Stimulated activated memory B cell treated with anti-CD40 and anti-IgM and Interleukin-4, amounts not matched to agents 10 μg/mL and 1 μg/mL and 100 μg/mL, for 72 hours (primary cell): ENCODE results near the gene SRMS.
"Not testable (repeated sequence)": the region's sequence is repeated elsewhere in the genome, so short reads cannot be mapped to it uniquely, and the experiment has no call there.

ENCODE experiments used
- ATAC-seq: fragments of 150-1000 bp; cut with Tn5 transposase; 2 replicates; pipeline ENCODE4 v1.10.0; 2021
- H3K27ac Mint-ChIP-seq: one replicate; pipeline ENCODE4 v1.8.0; 2022; ENCODE audit warnings: mild to moderate bottlenecking, mixed read lengths
- H3K27me3 Mint-ChIP-seq: one replicate; pipeline ENCODE4 v1.8.0; 2022; ENCODE audit warnings: mixed read lengths
- H3K36me3 Mint-ChIP-seq: one replicate; pipeline ENCODE4 v1.8.0; 2022; ENCODE audit warnings: mixed read lengths
- H3K4me1 Mint-ChIP-seq: one replicate; pipeline ENCODE4 v1.8.0; 2022; ENCODE audit warnings: mixed read lengths
- H3K4me3 Mint-ChIP-seq: one replicate; pipeline ENCODE4 v1.8.0; 2022; ENCODE audit warnings: mild to moderate bottlenecking, moderate library complexity, mixed read lengths
- H3K9me3 Mint-ChIP-seq: one replicate; pipeline ENCODE4 v1.8.0; 2022; ENCODE audit warnings: mixed read lengths

SRMS gene

DNA sequence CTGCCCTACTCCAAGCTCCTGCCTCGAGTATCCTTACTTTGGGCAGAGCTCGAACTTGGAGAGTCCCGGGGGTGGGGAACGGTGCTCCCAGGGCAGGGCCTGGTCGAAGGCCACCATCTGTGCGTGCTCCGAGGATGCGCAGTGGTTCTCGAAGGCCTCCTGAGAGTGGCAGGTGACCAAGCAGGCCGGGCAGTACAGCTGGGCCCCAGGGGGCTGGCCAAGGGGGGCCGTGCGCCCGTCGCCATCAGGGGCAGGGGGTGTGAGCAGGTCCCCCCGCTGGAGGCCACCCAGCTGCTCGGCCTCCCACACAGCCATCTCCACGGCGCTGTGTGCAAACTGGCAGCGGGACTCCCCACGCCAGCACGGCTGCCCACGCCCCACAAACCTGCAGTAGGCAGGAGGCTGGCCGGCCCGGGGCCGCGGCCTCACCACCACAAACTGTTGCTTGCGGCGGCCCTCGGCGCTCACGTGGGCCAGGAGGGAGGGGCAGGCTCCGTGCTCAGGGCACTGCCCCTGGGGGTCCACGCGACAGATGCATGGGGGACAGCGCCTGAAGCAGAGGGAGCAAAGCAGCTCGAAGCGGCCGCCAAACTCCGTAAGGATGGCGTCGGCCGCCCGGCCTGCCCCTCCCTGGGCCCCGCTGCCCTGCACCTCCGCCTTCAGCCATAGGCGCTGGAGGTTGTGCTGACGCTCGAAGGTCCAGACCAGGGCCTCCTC is 24.7 kb upstream of the SRMS start:
- H3K36me3 Mint-ChIP-seq = no peaks in the 10 kb centered on the region
- peaks cover 29% of the 10 kb centered on the region for H3K4me1 Mint-ChIP-seq
- H3K4me3 Mint-ChIP-seq = no peak overlapping the region
- peaks cover 9% of the 10 kb centered on the region for H3K27me3 Mint-ChIP-seq
- no peak for ATAC-seq
- H3K27ac Mint-ChIP-seq = no peak overlapping the region
- no peaks in the 10 kb centered on the region for H3K9me3 Mint-ChIP-seq

DNA sequence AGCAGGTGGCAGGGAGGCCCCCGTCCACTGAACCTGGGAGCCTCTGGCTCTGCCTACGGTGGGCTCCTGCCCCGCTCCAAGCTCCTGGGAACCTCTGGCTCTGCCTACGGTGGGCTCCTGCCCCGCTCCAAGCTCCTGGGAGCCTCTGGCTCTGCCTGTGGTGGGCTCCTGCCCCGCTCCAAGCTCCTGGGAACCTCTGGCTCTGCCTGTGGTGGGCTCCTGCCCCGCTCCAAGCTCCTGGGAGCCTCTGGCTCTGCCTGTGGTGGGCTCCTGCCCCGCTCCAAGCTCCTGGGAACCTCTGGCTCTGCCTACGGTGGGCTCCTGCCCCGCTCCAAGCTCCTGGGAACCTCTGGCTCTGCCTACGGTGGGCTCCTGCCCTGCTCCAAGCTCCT is 23.5 kb upstream of the SRMS start:
- H3K27me3 Mint-ChIP-seq = not testable (repeated sequence)

DNA sequence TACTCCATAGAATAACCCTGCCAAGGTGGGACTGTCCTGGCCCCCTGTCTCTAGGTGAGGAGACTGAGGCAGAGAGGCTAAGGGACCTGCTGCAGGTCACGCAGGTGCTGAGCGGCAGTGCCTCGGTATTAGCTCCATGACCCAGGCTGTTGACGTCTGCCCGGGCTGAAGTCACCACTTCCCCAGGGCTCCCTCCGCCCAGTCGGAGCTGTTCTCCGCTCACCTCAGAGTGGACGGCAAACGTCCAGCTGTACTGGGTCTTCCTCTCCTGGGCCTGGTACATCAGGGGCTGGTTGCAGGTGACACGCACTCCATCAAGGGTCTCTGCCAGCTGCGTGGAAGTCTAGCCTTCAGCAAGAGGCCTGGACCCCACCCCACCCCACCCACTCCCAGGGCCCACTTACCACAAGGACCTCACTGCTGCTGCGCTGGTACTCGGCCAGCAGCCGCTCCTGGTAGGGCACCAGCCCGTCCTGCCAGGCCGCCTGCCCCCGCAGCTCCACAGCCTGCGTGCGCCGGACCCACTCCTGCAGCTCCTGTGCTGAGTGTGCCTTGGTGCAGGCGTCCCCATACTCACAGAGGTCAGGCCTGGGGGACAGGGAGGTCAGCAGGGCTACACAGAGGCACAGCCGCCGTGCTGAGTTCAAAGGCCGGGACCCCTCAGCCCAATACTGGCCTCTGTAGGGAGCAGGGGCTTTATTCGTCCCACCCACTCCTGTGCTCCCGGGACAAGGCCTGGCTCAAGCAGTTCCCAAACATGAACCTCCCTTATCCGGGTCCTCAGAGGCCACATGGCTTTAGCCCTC is 22.9 kb upstream of the SRMS start:
- no peak for ATAC-seq
- no peak overlapping the region for H3K4me3 Mint-ChIP-seq

More for the DNA sequence above, 23.5 kb upstream of the SRMS start:
- not testable (repeated sequence) for H3K9me3 Mint-ChIP-seq, H3K4me3 Mint-ChIP-seq, H3K36me3 Mint-ChIP-seq, ATAC-seq, H3K27ac Mint-ChIP-seq
- peaks cover 34% of the 10 kb centered on the region for H3K4me1 Mint-ChIP-seq

DNA sequence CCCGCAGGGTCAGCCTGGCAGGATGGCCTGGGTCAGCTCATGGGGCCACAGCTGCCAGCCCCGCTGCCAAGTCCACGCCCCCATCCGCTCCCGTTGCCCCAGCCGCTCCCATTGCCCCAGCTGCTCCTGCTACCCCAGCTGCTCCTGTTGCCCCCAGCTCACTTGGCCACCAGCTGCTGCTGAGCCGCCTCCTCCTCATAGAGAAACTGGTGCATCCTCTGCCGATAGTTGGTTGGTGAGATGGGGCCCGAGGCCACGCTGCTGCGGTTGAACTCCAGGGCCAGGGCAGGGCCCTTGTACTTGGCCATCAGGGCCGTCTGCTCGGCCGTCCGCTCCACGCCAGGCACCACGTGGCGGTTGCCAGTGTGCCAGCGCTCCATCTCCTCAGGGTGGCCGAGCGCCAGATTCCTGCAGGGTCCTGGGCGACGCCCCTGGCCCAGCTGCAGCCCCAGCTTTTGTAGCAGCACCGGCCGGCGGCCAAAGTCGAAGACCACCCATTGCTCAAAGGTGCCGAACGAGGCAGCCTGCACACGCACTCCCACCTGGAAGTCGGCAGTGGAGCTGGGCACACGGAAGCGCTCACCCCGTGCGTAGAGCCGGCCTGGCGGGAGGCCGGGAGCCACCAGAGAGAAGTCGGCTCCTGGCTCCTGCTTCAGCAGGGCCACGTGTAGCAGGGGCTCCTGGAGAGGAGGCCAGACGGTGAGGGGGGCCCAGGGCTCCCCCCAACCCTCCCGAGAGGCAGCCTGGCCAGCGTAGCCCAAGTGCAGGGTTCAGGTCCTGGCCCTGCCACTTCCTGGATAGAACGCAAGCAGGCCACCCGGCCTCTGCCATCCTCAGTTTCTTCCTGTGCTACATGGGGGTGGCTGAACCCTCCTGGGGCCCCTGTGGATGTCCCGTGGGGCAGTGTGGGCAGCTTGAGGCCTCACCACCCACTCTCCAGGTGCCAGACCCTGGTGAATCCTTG is 21.7 kb upstream of the SRMS start:
- Mint-ChIP-seq H3K9me3 (no peaks in the 10 kb centered on the region), H3K36me3 (peaks cover 7% of the 10 kb centered on the region), H3K27me3 (no peaks in the 10 kb centered on the region), H3K4me3 (peak overlapping the region; percentile 64), H3K4me1 (peaks cover 34% of the 10 kb centered on the region), H3K27ac (no peak overlapping the region)
- no peak for ATAC-seq

More for the DNA sequence above, 22.9 kb upstream of the SRMS start:
- H3K27ac Mint-ChIP-seq = no peak overlapping the region
- H3K27me3 Mint-ChIP-seq = no peaks in the 10 kb centered on the region
- H3K36me3 Mint-ChIP-seq = peaks cover 4% of the 10 kb centered on the region
- peaks cover 34% of the 10 kb centered on the region for H3K4me1 Mint-ChIP-seq
- no peaks in the 10 kb centered on the region for H3K9me3 Mint-ChIP-seq

DNA sequence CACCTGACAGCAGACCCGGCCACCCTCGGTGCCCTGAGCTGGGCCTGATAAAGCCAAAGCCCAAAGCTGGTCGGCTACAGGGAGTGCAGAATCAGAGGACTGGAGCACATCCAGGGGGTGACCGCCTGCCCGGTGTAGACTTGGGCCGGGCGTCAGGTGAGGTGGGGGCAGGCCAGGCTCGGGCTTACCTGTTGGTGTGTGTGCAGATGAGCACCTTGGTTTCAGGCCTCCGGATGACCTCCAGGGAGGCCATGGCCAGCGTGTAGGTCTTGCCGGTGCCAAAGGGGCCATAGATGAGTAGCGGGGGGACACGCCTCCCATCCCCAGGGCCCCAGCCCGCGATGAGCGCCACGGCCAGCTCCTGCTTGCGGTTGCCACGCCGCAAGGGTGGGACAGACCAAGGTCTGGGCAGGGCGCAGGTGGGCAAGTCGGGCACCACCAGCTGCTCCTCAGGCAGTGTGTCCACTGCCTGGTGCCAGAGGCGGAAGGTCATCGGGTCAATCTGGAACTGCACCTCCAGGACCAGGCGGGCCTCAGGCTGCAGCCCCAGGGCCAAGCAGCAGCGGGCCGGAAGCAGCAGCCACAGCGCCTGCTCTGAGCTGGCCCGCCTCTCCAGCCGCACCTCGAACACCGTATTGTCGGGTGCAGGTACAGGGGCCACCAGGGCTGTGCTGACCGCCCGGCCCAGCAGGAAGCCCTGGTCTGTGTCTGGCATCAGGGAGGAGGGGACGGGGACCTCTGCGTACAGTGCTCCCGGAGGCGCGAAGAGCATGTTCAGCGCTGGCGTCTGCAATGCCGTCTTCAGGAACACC is 20.8 kb upstream of the SRMS start:
- H3K4me1 Mint-ChIP-seq = peaks cover 34% of the 10 kb centered on the region
- peak overlapping the region; percentile 77 for H3K4me3 Mint-ChIP-seq
- no peaks in the 10 kb centered on the region for H3K9me3 Mint-ChIP-seq
- ATAC-seq = peak; percentile 36
- no peaks in the 10 kb centered on the region for H3K27me3 Mint-ChIP-seq
- H3K36me3 Mint-ChIP-seq = peaks cover 7% of the 10 kb centered on the region
- H3K27ac Mint-ChIP-seq = peak overlapping the region; percentile 82

DNA sequence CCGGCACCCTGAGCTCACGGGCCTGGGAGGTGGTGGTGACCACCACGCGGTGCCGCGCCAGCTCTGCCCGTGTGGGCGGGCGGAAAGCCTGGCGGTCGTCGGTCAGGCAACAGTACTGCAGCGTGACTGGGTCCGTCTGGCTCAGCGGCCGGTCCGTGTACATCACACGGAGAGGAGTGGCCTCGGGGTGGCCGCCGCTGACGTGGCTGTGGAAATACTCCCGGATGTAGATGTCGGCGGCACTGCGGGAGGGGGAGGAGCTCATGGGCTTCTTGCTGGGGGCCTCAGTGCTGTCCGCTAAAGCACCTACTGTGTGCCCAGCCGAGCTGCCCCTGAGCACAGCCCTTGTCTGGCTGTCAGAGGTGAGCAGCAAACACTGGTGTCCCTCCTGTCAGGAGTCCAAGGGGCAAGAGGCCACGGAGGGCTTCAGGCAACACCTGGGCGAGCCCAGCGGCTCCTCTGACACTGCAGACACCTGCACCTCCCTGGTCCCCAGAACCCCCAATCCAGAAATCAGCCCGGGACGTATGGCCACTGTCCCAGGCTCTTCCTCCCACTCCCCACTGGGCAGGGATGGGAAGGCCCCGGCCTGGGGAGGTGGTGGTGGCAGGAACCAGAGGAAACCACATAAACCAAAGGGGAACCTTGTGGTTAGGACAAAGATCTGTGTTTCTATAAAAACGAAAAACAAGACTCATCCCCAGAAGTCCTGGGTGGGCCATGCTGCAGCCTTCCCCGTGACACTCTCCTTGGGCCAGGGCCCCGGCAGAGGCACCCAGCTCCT is 20.0 kb upstream of the SRMS start:
- ATAC-seq = peak; percentile 85
- Mint-ChIP-seq H3K27ac (peak overlapping the region; percentile 82), H3K36me3 (peaks cover 7% of the 10 kb centered on the region), H3K4me3 (peak overlapping the region; percentile 77), H3K9me3 (no peaks in the 10 kb centered on the region), H3K27me3 (no peaks in the 10 kb centered on the region), H3K4me1 (peaks cover 34% of the 10 kb centered on the region)

DNA sequence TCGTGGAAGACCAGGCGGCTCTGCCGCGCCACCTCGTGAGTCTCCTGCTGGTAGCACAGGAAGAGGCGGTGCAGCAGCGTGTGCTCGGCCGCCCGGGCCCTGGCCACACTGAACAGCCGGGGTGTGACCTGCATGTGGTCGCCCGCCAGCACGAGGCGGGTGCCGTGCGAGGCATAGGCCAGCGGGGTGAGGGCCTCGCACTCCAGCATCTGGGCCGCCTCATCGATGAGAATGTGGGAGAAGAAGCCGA is 19.5 kb upstream of the SRMS start:
- peak overlapping the region; percentile 82 for H3K27ac Mint-ChIP-seq
- H3K4me3 Mint-ChIP-seq = peak overlapping the region; percentile 77
- no peak for ATAC-seq
- H3K9me3 Mint-ChIP-seq = no peaks in the 10 kb centered on the region
- H3K36me3 Mint-ChIP-seq = peaks cover 7% of the 10 kb centered on the region
- H3K4me1 Mint-ChIP-seq = peaks cover 34% of the 10 kb centered on the region
- H3K27me3 Mint-ChIP-seq = no peaks in the 10 kb centered on the region

DNA sequence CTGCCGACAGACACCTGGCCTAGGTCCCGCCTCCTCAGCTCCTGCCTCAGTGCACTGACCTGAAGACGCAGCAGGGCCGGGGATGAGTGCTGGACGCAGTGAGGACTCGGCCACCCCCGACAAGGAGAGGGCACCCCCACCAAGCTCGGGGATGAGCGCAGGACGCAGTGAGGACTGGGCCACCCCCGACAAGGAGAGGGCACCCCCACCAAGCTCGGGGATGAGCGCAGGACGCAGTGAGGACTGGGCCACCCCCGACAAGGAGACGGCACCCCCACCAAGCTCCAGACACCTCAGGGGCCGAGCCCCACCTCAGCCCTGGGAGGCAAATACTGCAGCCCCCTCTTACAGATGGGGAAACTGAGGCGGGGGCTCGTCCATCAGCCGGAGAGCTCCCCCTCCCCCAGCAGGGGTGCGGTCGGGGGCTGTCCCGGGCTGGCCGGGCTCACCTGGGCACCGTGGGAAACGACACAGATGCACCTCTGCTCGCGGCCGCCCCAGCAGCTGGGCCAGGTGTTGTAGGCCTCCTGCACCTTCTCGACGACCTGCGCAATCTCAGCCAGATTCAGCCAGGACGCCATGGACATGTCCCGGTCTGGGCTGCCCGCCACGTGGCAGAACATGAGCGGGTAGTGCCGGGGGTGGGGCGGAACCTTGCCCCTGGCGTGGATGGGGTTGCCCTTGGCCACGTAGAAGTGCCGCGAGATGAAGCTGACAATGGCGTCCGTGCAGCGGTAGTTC is 19.0 kb upstream of the SRMS start:
- Mint-ChIP-seq H3K27ac (peak overlapping the region; percentile 82), H3K27me3 (no peaks in the 10 kb centered on the region), H3K4me1 (peaks cover 34% of the 10 kb centered on the region), H3K4me3 (peak overlapping the region; percentile 77), H3K36me3 (peaks cover 7% of the 10 kb centered on the region), H3K9me3 (no peaks in the 10 kb centered on the region)
- no peak for ATAC-seq

DNA sequence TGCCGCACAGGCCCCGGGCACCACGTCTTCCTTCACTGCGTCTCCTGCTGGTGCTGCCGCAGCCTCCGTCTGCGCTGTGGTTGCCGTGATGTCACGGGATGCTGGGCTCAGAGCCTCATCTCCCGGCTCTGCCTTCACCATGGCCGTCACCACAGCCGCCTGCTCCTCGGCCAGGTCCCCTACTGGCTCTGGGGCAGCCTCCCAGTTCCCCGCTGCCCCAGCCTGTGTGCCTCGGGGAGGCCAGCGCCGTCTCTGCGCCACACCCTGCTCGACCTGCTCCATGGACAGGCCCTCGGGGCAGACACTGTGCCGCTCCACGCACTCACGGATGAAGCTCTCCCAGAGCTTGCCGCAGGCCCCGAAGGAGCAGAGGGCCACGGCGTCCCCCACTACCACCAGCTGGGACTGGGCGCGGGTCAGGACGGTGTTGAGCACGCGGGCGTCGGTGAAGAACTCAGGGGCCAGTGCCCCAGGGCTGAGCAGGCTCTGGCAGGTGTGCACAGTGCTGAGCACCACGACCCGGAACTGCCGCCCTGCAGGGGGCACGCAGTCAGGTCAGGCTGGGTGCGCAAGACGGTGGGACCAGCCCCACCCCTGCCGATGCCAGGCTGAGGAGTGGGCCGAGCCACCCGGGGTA is 18.3 kb upstream of the SRMS start:
- Mint-ChIP-seq H3K36me3 (peaks cover 12% of the 10 kb centered on the region), H3K4me1 (peaks cover 34% of the 10 kb centered on the region), H3K9me3 (no peaks in the 10 kb centered on the region), H3K27ac (no peak overlapping the region), H3K27me3 (no peaks in the 10 kb centered on the region), H3K4me3 (no peak overlapping the region)
- ATAC-seq = no peak

DNA sequence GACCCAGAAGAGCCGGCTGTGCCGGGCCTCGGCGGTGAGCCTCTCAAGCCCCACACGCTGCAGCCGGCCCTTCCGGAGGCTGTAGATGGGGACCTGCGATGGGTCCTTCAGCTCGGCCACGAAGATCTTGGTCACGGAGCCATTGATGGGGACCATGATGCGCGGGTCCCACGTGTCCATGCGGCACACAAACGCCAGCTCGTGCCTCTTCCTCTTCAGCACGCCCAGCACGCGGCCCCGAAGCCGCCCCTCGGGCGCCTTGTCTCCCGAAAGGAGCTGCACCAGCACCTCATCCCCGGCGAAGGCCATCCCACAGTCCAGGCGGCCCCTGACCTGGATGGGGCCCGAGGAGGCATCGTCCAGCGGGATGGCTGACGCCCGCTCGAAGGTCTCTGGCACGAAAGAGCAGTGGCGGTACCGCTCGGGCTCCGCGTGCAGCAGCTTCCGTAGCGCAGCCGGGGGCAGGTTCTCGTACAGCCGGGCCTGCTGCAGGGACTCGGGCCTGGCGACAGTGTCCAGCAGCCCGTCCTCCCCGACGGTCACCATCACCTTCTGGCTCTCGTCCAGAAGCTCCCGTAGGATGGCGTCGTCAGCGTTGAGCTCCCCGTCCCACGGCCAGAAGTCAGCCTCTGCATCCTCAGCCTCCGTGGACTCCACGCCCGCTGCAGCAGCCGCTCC is 17.6 kb upstream of the SRMS start:
- H3K27me3 Mint-ChIP-seq = no peaks in the 10 kb centered on the region
- H3K4me1 Mint-ChIP-seq = peaks cover 34% of the 10 kb centered on the region
- no peak overlapping the region for H3K4me3 Mint-ChIP-seq
- H3K9me3 Mint-ChIP-seq = no peaks in the 10 kb centered on the region
- no peak for ATAC-seq
- H3K27ac Mint-ChIP-seq = no peak overlapping the region
- peaks cover 18% of the 10 kb centered on the region for H3K36me3 Mint-ChIP-seq

- no peaks in the 10 kb centered on the region for H3K27me3 Mint-ChIP-seq
- no peak overlapping the region for H3K27ac Mint-ChIP-seq
- H3K36me3 Mint-ChIP-seq = peaks cover 23% of the 10 kb centered on the region
- H3K4me1 Mint-ChIP-seq = peaks cover 25% of the 10 kb centered on the region
- H3K4me3 Mint-ChIP-seq = no peak overlapping the region
- peaks cover under 1% of the 10 kb centered on the region for H3K9me3 Mint-ChIP-seq
- no peak for ATAC-seq
Observed at GRCh38 chr20:63564036-63564810, 16.7 kb upstream of the SRMS start.

DNA sequence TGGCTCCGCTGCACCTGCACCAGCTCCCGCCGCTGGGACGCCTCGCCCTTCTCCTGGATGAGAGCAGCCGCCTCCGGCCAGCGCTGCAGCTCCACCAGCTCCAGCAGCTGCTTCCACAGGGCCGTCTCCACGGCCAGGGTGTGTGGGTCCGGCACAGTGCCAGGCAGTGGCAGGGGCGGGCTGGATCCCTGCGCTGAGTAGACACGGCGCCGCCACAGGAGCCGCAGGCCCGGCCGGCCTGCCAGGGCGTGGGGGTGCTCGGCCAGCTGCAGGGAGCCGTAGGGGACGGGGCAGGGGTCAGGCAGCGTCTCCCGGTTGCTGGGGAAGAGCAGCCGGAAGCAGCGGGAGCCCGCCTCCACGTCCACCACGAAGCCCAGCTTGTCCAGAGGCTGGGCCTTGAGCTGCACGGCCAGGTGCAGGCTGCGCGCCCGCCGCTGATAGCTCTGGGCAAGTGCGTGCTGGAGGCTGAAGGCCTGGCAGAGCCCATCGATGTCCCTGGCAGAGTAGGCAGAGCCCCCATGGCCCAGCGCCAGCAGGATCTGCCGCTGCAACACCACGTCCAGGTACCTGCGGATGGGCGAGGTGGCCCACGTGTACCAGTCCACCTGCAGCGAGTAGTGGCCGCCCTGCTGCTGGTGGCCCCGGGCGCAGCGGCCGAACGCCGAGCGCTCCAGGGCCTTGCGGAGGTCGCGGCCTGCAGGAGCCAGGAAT is 15.8 kb upstream of the SRMS start:
- no peak for ATAC-seq
- H3K4me3 Mint-ChIP-seq = no peak overlapping the region
- H3K27ac Mint-ChIP-seq = no peak overlapping the region
- peaks cover 30% of the 10 kb centered on the region for H3K36me3 Mint-ChIP-seq
- peaks cover 16% of the 10 kb centered on the region for H3K4me1 Mint-ChIP-seq
- peaks cover 3% of the 10 kb centered on the region for H3K9me3 Mint-ChIP-seq
- H3K27me3 Mint-ChIP-seq = no peaks in the 10 kb centered on the region
